NCI-H1105 treated with DMSO at 0.1 percent for 48 hours (cell line): Measurements from ENCODE around the gene ZNF454.

Experiments used
- DNase-seq: peaks from one replicate; lab custom pipeline; 2025; lab: John Stamatoyannopoulos, UW

ZNF454 gene

GRCh38 chr5:178940569-178941360, at the start of gene ZNF454:
Gene ZNF454, plus strand, starts transcription at chr5:178941198. Its CDS starts 1,594 bp downstream, at chr5:178942792.
- peak; percentile 72 for DNase-seq

DNA sequence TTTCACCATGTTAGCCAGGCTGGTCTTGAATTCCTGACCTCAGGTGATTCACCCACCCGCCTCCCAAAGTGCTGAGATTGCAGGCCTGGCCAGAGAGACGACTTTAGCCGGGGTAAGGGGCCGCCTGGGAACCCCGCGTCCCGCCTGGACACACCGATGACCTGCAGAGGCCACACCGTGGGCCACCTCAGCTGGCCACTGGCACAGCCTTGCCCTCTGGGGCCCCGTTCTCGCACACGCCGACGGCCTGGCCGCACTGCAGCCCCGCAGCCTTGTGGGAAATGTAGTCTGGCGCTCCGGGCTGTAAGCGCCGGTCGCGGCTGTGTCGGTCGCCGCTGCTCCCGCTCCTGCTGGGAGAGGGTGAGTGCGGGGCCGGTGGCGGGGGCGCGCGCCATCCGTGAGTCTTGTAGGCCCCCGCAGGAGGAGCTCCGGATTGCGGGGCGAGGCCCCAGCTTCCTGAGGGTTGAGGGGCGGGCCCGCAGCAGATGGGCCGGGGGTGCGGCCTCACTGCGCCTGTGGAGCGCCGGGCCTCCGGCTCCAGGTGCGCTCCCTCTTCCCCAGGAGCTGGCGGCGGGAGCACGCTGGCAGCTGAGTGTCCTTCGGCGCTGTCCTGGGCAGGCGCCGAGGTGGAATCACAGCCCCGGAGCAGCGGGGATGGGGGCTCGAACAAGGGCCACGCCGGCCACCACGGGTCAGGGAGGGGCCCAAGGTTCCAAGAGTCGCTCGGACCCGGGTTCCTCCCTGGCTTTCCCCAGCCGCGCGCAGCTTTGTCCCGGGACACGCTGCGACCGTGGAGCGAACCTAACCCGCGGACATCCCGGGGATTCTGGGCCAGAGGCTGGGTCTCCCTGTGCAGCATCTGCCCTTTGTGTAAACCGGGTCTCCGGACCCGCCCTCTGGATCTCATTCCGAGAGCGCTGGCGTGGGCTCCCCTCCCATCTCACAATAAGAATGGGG, 45.1 kb upstream of the ZNF454 start, which contains the start of gene ZFP2:
Gene ZFP2 (plus strand): TSS at position 299 of the 957 bp plus-strand sequence. CDS start 35,401 bp downstream, outside the sequence.
- DNase-seq = peak; percentile 52

DNA sequence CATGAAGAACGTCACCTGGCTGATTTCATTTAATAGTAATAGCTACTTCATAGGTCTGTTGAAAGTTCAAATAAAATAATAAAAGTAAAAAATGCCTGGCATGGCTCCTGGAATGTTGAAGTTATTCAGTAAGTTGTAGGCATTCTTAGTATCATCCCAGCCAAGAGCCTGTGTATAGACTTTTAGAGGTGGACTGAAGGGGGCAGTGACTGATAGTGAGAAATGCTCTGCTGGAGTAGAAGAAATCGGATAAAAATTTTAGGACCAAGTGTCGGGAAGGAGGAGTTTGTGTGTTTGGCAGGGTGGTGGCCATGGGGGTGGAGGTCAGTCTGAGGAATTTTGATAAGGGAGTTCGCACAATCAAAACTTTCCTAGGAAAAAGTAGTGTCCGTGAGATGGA, 41.7 kb upstream of the ZNF454 start:
- DNase-seq = no peak

- DNase-seq = no peak
These were observed 38.1 kb upstream of the ZNF454 start for GRCh38 chr5:178902849-178903248.

DNA sequence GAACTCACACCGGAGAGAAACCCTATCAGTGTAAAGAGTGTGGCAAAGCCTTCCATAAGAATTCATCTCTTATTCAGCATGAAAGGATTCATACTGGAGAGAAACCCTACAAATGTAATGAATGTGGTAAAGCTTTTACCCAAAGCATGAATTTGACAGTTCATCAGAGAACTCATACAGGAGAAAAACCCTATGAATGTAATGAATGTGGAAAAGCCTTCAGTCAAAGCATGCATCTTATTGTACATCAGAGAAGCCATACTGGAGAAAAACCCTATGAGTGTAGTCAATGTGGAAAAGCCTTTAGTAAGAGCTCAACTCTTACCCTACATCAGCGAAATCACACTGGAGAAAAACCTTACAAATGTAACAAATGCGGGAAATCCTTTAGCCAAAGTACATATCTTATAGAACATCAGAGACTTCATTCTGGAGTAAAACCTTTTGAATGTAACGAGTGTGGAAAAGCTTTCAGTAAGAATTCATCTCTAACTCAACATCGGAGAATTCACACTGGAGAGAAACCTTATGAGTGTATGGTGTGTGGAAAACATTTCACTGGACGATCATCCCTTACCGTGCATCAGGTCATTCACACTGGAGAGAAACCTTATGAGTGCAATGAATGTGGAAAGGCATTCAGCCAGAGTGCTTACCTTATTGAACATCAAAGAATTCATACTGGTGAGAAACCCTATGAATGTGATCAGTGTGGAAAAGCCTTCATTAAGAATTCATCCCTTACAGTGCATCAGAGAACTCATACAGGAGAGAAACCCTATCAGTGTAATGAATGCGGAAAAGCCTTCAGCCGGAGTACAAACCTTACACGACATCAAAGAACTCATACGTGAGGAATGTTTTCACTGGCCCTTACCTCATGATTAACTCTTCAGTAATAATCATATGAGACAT, 8.9 kb upstream of the ZNF454 start:
- DNase-seq = no peak

- no peak for DNase-seq
These were observed 363 bp downstream of the ZNF454 start for GRCh38 chr5:178941361-178941760.

DNA sequence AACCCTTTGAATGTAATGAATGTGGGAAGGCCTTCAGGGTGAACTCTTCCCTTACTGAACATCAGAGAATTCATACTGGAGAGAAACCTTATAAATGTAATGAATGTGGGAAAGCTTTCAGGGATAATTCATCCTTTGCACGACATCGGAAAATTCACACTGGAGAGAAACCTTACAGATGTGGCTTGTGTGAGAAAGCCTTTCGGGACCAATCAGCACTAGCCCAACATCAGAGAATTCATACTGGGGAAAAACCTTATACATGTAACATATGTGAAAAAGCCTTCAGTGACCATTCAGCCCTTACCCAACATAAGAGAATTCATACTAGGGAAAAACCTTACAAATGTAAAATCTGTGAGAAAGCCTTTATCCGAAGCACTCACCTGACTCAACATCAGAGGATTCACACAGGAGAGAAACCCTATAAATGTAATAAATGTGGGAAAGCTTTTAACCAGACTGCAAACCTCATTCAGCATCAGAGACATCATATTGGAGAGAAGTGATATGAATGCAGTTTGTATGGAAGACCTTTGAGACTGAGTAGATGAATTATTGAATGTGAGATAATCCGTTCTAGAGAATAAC, 24.6 kb downstream of the ZNF454 start:
- no peak for DNase-seq

DNA sequence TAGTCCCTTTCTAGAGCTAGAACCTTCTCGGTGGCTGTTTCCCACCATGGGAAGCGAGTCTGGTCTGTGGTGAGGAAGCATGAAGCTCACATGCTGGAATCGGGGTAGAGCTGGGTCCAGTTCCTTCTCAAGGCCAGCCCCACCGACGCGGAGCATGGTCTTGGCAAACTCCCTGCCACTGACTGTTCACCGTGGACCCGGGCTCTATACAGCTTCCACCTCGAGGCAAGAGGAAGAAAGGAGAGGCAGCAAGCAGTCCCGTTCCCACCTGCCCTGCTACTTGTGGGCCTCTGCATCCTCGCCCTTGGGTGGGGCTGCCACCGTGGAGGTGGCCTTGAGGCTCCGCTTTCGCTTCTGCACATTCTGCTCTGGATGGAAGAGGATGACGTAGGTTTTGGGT, 40.4 kb downstream of the ZNF454 start:
- no peak for DNase-seq

DNA sequence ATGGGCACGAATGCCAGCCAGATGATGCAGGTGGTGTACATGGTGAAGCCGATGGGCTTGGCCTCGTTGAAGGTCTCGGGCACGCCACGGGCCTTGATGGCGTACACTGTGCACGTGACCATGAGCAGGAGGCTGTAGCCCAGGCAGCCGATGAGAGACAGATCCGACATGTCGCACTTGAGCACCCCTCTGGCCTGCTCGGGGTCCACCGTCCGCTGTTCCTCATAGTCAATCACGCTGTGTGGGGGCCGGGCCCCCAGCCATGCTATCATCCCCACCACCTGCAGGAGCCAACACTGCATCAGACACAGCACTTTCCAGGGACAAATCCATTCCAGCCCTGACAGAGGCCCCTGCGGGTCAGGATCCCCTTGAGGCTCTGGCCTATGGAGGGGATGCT, 41.9 kb downstream of the ZNF454 start:
- DNase-seq = no peak

DNA sequence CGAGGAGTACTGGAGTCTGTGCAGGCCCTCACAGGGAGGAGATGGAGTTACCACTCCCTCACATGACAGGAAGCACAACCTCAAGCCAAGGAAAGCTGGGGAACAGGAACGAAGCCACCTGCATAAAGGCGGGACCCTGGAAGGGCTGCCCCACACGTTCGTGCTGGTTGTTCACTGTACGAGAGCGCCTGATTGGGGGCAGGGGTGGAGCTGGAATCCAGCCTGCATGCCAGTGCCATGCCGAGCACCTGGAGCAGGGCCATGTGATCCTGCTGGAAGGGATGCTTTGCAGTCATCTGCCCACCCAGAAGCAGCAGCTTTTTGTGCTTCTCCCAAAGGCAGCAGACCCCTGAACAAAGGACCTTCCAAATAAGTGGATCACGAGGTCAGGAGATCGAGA, 42.7 kb downstream of the ZNF454 start:
- DNase-seq = no peak

DNA sequence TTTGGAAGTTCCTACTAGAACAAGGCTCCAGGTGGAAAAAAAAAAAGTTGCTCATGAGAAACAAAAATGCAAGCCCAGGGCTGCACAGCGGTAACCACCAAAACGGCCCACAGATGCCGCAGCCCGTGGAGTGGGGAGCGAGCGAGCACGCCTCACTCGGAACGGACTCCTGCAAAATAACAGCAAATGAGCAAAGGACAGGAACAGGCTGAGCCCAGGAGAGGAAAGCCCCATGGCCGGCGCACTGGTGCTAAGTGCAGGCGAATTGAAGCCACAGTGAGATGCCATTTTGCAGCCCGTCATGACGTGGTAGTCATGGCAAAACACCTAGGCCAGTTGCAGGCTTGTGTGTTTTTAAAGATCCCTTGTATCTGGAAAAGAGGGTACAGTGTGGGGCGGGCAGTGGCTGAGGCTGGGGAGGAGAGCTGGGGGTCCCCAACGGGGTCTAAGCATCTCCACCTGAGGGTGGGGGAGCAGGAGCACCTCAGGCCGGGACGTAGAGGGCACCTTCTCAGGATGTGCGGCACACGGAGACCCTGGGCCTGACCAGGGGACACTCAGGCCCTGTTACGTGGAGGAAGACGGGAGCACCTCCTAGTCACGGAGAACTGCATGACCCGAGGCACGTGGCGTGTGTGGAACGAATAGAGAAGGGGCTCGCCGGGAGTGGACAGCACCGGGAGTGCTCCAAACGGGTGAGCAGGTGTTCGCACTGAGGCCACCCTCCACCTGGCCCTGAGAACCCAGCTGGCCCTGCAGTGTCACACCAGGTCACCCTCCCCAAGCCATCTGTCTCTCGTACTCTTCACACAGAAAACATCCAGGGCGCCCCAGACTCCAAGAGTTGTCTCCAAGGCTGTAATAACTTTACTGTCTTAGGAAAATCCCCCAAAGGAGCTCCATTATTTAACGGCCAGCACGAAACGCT, 43.4 kb downstream of the ZNF454 start:
- DNase-seq = no peak

- no peak for DNase-seq
These were observed 45.4 kb downstream of the ZNF454 start for GRCh38 chr5:178986326-178986960.

DNA sequence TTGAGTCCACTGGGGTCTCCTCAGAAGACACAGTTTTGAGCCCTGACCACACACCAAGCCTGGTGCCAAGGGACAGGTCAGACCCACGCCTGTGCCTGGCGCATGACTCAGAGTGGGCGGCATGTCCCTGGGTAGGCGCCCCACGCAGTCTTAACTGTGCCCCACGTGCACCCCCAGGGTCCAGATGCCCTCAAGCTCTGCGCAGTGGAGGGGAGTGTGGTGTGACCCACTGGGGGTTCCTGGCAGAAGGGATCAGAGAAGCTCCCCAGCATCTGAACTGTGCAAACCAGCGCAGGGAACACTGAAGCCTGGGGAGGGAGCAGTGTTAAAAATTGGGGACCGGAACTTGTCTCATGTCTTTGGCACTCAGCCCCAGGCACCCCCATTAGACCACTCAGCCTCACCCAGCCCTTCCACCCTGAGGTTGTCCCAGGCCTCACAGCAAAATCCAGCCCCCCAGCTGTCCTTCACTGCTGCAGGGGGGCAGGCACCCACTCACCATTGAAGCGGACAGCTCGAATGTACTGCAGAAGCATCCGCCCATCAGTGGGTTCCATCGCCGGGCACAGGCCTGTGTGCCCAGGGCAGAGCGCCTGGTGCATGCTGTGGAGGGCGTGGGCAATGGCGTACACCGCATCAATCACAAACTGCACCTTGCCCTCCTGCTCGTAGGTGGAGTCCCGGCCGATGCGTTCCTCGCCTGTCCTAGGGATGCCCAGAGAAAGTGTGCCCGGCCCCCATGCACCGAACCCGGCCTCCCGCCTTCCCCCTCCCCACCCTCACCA, 47.6 kb downstream of the ZNF454 start:
- no peak for DNase-seq

DNA sequence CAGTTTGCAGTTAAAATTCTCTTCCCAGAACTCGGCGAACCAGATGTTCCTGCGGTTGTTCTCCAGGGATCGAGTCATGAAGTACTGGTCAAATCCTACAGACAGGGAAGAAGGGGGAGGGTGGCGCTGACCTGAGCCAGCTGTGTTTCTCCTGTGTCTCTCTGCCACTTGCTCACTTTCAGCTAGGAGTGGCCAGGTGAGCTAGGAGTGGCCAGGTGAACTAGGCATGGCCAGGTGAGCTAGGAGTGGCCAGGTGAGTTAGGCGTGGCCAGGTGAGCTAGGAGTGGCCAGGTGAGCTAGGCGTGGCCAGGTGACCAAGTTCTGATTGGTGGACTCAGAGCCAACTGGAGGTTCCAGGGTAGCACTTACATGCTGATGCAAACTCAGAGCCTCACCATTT, 48.3 kb downstream of the ZNF454 start:
- no peak for DNase-seq

- no peak for DNase-seq
These were observed 49.5 kb downstream of the ZNF454 start for GRCh38 chr5:178990491-178990890.

- no peak for DNase-seq
These were observed 50.5 kb downstream of the ZNF454 start for GRCh38 chr5:178991190-178992145.

DNA sequence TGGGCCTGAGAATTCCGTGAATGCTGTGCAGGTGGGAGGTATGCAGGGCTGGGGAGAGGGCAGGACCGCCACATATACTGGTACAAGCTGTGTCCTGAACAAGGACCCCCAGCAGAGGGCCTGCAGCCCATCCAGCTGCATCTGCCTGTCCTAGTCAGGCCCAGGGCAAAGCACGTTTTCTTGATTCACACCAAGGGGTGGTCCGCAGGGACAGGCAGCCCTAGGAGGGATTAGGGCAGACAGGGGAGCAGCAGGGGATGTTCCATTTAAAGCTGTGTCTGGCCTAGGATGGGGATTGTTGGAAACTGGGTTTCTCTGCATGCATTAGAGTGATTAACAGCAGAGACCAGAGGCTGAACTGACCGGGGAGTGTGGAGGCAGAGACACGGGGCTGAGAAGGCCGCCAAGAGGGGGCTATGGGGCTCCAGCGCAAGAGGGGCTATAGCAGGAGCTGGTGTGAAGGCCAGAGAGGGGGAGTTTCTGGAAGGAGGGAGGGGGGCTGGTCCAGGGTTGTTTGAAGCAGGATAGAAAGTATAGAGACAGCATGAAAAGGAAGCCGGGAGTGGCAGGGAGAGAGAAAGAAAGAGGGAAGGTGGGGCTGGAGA, 51.4 kb downstream of the ZNF454 start:
- DNase-seq = no peak
